GM19025 (cell line): Measurements from ENCODE around the gene BATF3.

ENCODE experiments used
- ATAC-seq: cut with Tn5 transposase; IDR thresholded peaks from one replicate; pipeline ENCODE4 v1.9.1; 2021; ENCODE audit warnings: mild to moderate bottlenecking, low read depth, moderate library complexity; ENCODE audit not compliant: unreplicated experiment

The BATF3 gene

GRCh38 chr1:212710566-212710965 is 10.9 kb upstream of the BATF3 start:
- ATAC-seq: no peak

- no peak for ATAC-seq
These were observed 4.4 kb upstream of the BATF3 start for GRCh38 chr1:212703991-212704564.

GRCh38 chr1:212702672-212703071 is 3.0 kb upstream of the BATF3 start:
- ATAC-seq: no peak

- no peak for ATAC-seq
These were observed 2.3 kb upstream of the BATF3 start for GRCh38 chr1:212701910-212702309.

GRCh38 chr1:212700892-212701819 is 1.5 kb upstream of the BATF3 start:
- ATAC-seq: peak; percentile 29

GRCh38 chr1:212700223-212700891 is 717 bp upstream of the BATF3 start:
- peak; percentile 29 for ATAC-seq

- ATAC-seq: peak; percentile 45
These were observed 476 bp downstream of the BATF3 start for GRCh38 chr1:212699104-212699624.

GRCh38 chr1:212698467-212699103 is 1.1 kb downstream of the BATF3 start:
- no peak for ATAC-seq

- no peak for ATAC-seq
These were observed 2.8 kb downstream of the BATF3 start for GRCh38 chr1:212696721-212697331.

GRCh38 chr1:212692774-212693644 is 6.6 kb downstream of the BATF3 start:
- ATAC-seq: no peak

- peak; percentile 85 for ATAC-seq
These were observed 8.0 kb downstream of the BATF3 start for GRCh38 chr1:212691561-212692071.

GRCh38 chr1:212690816-212691403 is 8.7 kb downstream of the BATF3 start:
- ATAC-seq: no peak

- no peak for ATAC-seq
These were observed 9.7 kb downstream of the BATF3 start for GRCh38 chr1:212689758-212690529.

GRCh38 chr1:212689196-212689725 is 10.4 kb downstream of the BATF3 start:
- ATAC-seq: no peak

- no peak for ATAC-seq
These were observed 11.1 kb downstream of the BATF3 start for GRCh38 chr1:212688341-212689047.

- no peak for ATAC-seq
These were observed 11.8 kb downstream of the BATF3 start for GRCh38 chr1:212687811-212688210.

- ATAC-seq: no peak
These were observed 13.0 kb downstream of the BATF3 start for GRCh38 chr1:212686591-212686990.
